Stimulated activated naive CD4-positive, alpha-beta T cell treated with Interleukin-2 at 50 U/mL for 16 hours (primary cell): ENCODE measurements around the gene AFF2.
"Not testable (repeated sequence)": the region's sequence is repeated elsewhere in the genome, so short reads cannot be mapped to it uniquely, and the experiment has no call there.

Experiments
- DNase-seq: peaks from one replicate; lab custom pipeline; 2025; lab: John Stamatoyannopoulos, UW

The AFF2 gene

DNA sequence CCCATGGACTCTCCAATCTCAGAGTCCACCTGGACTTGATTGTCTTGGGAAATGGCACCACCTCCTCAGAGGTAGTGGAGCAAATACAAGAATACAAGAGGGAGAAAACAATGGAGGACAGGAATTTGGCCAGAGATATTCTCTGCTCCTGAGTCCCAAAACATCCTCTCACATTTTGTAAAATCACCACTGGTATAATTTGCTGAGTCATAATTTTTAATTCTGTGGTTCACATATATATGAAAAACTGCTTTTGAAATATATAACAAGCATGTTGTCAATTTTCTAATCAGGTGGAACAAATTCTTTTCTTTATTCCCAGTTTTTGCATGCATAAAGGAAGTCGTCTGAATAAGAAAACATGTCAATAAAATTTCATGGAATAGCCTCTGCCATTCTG, 356.1 kb downstream of the AFF2 start:
- no peak for DNase-seq

DNA sequence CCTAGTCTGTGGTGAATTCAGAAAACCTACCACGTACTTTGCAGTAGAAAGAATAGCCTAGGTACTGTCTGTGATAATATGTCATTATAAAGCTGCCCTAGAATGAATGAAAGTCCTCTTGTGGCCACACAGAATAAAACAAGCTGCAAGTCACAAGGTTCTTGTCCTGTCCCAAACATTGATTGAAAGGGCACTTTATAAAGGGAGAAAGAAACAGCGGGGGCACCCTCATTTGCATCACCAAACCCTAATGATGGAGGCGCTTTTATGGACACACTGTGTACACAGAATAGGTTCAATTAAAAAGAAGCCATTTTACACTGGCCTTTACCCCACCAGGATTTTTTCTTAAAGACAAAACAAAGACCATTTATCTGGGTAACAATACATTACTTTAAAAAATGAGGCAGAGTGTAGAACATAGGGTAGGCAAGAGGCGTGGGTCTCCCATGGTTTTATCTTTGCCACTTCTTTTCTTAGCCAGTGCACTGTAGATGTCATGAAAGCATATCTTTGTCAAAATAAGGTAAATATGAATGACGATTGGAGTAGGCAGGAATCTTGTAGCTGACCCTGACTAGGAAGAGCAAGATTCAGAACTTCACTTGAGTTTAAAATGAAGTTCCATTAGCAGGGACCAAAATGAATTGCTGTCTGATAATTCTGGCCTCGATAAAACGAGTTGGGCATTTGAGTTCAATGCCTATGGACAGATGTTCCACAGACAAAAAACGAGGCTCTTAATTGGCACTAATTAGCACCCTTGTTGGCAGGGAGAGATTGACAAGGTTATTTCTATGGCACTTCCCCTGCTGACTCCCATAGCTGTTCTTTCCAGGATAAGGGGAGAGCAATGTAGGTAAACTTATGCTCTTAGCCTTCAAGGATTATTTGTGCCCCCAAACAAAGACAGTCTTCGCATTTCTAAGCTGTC, 365.1 kb downstream of the AFF2 start:
- no peak for DNase-seq

DNA sequence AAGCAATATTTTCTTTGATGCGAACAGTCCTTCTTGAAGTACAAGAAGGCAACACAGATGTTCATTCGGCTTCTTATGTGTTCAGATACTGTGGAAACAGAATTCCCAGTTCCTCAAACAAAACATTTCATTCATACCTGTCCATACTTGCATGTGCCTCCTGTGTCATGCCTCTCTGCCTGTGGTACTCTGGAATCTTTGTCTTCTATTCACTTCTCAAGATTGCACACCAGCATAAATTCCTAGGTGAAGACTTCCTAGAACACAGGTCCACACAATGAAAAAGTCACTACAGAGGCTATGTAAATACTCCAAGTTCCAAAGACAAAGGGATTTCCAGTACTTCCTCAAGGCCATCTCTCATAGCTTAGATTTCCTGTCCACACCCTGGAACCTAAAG, 367.2 kb downstream of the AFF2 start:
- DNase-seq: no peak

DNA sequence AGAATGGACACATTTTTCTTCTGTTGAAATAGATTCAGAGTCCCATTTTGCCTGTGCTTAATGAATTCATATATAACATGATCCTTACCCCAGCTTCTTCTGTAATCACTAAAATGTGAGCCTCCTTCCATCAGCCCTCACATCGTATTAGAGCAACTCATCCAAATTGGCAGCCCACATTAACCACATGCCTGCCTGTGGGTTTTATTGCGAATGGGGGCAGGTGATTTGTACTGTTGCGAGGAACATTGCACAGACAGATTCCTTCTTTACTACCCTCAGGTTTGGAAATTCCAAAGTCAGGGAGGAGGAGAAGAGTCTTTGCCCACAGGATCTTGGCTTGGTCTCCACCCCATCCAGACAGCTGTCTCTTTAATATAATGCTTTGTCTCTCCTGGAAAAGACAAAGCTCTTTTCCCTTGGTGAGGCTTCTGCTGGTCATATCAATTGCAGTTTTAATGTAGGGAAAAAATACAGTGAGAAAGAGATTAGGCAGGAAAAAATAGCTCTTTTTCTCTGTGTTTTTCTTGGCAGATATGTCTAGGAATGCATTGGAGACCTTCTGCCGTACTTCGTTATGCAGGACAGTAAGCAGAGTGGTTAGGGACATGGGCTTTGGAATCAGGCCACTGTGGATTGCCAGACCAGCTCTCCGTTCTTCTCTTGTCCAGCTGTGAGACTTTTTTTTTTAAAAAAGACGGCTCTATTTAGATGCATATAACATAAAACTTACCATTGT, 371.2 kb downstream of the AFF2 start:
- no peak for DNase-seq

DNA sequence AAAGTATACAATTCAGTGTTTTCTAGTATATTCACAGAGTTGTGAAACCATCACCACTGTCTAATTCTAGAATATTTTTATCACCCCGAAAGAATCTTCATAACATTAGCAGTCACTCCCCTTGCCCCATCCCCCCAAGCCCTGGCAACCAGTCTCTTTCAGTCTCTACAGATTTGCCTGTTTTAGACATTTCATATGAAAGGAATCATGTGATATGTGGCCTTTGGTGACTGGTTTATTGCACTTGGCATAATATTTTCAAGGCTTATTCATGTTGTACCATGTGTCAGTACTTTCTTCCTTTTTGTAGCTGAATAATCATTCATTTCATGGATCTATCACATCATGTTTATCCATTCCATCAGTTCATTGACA, 371.7 kb downstream of the AFF2 start:
- no peak for DNase-seq

DNA sequence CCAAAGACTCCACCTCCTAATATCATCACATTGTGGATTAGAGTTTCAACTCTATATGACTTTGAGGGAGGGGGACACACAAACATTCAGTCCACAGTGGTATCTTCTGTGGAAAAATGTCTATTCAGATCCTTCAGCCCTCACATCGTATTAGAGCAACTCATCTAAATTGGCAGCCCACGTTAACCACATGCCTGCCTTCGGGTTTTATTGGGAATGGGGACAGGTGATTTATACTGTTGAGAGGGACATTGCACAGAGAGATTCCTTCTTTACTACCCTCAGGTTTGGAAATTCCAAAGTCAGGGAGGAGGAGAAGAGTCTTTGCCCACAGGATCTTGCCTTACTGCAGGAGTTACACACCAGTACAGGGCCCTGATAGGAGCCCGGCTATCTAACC, 372.5 kb downstream of the AFF2 start:
- DNase-seq: no peak

DNA sequence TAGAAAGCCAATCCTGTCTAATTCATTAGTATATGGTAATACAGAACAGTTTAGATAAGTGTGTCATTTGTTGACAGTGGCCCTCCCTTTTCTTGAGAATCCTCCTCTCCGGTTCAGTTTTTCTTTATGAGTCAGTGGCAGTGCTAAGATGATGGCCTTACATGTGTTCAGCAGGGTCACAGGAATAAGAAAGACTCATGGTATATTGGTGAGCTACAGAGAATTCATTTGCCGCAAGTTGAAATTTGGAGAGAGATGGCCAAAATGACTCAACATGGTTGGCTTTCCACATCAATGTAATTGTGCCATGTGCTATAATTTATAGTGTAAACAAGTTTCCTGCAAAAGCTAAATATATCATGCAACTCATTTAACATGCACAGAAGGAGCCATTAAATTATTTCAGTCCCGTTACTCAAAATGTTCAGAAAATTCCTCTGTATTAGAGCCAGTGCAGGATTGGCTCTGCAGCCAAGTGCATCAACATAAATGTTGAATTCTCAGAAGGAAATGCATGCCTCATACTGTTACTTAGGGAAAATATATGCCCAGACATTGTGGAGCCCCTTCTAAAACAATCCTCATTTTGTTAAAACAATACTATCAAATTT, 374.3 kb downstream of the AFF2 start:
- DNase-seq: no peak

DNA sequence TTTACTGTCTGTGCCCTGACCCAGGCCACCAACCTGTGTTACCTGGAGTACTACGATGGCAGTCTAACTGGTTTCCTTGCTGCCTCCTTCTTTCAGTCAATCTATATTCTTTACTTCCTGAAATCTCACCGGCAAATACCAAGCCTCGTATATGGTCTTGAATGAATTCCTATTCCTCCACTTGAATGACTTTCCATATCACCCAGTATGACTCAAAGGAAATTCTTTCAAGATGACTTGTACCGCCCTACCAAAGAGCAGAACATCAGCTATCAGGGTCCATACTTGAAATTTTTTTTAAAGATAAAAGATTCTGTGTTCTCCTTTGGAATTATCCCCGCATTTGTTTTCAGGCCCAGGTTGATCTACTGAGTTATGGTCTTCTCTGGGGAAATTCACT, 378.0 kb downstream of the AFF2 start:
- DNase-seq: no peak

DNA sequence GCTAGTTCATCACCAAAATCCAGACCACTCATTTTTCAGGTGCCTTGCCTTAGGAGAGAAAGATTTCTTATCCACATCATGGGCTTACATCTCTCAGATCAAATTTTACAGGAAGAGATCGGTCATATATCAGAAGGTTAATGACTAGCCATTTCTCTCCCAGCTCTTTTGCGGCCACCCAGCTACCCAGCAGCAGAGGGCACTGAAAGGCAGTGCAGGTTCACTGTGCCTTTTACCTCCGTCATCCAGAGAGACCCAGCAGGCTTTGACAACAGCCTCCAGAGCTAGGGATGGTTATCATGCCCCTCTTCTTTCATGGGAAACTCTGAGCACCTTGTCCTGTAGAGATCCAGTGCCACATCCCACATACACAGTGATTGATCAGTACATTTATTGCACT, 384.8 kb downstream of the AFF2 start:
- no peak for DNase-seq

DNA sequence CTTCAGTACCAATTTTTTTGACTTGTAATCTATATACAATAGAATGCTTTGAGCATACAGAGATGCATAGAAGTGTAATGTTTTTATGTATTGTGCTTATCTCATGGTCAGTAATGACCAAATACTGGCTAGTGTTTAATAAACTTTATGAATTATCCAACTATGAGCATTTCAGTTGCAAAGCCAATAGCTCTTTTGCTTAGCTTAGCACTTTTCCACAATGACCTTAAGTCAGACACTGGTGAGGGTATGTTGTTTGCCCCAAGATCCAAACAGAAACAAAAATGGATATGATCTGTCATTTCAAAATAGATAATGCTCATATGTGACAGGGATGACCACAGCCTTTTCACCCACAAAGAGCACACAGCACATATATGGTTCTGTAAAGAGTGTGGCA, 393.0 kb downstream of the AFF2 start:
- DNase-seq: no peak

DNA sequence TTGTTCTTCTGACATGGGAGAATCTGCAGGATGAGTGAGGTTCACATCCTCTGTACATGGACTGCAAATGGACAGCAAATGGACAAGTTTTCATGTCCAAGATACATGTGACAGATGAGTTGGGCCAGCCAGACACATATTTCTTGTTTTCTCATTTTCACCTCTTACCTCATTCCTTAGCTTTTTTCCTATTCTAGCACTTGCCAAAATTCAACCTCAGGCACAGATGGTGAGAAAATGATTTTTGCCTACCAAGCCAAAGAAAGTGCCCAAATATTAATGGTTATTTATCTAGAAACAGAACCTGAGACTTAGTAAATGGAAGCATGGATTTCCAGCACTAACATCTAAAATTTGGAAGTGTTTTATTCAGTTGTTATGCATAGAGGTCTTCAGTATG, 402.2 kb downstream of the AFF2 start:
- DNase-seq: no peak

DNA sequence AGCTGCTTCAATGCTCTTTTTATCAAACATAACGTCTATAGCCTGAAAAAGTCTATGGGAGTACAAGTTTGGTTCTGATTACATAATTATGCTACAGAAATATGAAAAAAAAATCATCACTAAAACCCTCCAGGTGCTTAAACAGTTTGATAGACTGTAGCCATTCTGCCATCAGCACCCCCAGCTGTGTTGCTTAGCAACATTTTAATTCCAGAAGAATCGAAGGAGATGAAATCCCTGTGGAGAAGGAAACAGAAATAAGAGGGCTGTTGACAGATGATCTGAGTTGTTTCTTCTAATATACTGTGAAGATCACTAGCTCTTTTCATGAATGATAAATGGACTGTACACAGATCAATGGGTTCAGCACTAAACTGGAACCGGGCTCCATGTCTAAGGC, 402.8 kb downstream of the AFF2 start:
- DNase-seq: no peak

DNA sequence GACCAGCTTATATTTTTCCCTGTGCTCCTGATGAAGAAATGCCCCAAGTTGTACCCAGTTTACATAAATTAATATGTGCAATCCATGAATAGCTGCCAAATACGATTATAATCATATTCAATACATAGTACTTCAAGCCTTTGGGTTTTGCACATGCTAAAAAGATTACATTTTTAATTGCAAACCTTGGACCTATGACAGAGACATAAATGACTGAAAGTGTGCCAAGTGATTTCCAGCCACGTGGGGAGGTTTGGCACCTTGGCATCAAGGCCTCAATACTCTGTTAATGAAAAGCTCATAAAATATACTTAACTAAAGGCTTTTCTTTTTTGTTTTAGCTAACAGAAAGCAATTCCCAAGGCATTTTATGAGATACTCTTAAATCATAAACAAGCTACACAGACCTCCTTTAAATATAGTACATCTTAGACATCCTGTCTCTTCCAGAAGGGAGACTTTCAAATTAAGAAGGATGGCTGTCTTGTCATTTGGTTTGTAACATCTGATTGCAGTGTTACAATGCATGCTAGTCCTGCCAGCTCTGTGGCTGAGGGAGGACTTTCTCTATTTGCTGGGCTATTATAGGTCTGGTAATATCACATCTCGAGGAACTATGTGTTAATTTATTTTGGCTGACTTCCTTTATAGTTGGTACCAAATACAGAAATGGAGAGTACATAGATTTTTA, 404.1 kb downstream of the AFF2 start:
- DNase-seq: no peak

DNA sequence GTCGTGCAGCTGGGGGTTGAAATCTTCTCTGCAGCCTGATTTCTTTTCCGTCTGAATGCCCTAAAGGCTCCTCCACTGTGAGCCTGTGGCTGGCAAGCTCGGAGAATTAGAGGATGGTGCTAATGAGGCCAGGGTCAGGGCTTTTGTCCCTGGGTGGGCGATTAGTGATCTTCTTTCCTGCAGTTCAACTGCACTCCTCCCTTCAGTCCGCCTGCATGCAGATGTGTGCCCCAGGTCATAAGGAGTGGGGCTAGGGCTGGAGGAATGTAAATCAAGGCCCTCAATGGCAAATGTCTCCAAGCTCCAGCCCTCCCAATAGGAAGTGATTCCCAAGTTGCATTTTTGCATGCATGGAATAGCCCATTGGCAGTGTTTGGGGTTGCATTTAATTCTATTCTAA, 405.0 kb downstream of the AFF2 start:
- no peak for DNase-seq

DNA sequence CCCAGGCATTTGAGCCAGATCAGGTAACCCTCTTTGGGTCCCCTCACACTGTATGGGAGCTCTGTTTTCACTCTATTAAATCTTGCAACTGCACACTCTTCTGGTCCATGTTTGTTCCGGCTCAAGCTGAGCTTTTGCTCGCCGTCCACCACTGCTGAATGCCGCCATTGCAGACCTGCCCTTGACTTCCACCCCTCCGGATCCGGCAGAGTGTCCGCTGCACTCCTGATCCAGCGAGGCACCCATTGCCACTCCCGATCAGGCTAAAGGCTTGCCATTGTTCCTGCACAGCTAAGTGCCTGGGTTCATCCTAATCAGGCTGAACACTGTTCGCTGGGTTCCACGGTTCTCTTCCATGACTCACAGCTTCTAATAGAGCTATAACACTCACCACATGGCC, 406.2 kb downstream of the AFF2 start:
- not testable (repeated sequence) for DNase-seq

DNA sequence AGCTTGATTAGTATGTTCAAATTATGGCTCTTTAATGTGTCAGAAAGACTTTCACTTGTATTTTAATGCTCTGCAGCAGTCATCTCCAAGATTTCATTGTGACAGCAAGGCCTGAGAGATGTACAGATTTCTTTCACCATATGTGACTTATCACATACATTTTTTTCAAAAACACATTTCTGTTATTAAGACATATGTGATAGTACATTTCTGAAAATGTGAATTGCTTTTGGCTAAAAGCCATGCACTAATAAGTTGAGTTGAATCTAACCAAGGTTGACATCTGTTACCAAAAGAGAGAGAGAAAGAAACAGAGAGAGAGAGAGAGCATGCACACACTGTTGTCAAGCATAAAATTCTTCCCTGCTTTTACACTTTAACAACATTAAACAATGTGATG, 409.3 kb downstream of the AFF2 start:
- no peak for DNase-seq

DNA sequence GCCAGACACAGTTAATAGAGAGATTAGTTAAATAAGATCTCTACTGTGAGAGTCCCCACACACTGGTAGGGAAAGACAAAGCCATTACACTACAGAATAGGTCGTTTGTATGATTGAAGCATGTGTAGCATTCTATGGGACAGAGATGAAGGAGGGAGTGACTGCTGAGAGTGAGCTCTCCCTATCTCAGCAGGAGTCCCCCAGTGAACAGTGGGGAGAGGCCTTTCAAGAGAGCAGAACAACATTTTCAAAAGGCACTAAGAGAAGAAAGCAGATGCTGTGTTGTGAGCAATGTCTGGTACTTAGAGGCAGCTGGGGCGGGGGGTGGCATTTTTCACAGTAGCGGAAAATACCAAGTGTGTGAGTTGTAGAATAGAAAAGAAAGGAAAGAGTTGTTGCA, 413.6 kb downstream of the AFF2 start:
- no peak for DNase-seq

DNA sequence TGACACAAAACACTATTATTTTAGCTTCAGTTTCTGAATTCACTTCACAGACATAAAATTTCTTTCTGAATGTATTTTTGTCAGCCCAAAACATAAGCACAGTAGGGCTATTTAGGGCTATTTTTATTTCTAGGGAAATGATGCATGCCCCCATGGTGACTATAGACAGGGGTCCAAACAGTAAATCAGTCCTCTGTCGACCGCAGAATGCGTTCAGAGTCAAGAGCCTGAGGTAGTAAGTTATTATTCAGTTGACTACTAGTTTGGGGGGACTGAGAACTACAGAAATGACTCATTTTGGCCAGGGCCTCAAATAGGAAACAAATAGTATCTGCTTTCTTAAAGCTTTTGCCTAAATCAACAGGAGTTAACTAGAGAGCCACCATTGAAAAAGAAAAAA, 414.4 kb downstream of the AFF2 start:
- no peak for DNase-seq

DNA sequence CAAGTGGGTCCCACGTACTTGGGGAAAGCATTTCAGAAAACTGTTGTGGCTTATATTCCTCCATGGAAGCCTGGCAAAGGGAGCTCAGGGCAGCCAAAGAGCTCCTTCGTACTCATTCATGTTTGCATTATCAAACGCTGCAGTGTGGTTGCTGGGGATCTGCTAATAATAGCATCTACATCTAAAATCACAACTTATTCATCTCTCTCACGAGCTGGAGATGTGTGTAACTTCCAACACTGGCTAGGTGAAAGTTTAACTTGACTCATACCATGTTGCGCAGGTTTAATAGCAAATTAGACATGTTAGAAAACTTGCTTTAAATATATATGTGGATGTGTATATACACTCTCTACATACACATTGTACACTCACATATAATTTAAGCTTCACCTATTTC, 415.1 kb downstream of the AFF2 start:
- no peak for DNase-seq

DNA sequence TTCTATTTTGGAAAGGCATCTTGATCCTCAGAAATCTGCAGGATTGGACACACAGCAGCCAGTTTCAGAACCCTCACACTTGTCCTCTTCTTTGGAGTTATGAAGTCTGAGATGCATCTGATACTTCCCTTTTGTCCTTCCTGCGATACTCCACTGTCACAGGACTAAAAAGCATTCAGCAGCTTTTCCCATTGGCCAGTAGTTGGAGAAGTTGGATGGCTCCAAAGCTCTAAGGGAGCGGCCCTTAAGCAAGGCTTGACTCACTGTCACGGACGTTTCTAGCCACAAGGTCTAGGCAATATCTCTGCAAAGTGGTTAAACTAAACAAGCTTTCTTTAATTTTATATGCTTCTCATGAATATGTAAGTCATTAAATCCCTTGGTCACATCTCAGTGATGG, 417.0 kb downstream of the AFF2 start:
- no peak for DNase-seq

DNA sequence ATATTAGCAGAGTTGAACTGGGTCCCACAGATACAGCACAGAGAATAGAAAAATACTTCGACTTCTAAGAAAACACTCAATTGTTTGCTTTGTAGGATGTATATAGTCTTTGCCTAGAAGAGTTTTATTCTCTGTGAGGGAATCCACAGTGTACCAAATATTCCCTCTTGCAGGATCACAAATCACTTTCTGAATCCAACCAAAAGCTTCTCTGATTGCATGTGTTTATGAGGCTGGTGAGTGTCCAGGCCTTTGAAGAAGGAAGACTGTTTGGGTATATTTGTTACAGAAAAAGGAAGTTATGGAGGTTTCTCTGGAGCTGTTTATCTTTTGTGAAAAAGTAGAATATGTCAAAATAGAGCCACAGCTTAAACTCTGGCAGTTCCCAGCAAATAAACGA, 423.2 kb downstream of the AFF2 start:
- DNase-seq: no peak

DNA sequence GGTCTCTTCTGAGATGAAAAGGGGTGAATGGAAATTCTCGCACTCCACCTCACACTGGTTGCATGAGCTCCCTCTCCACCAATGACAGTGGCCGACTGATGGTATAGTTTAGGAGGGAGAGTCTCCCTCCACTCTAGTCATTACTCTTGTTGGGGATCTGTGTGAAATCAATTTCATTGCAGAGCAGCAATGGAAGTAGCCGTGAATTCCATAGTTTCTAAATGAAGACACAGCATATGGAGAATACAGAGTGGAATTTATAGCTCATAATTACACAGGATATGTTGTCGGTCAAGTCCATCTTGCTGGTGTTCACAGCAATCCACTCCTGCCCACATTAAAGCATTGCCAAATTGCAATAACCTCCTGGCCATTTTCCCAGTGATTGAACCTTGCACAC, 426.0 kb downstream of the AFF2 start:
- no peak for DNase-seq

DNA sequence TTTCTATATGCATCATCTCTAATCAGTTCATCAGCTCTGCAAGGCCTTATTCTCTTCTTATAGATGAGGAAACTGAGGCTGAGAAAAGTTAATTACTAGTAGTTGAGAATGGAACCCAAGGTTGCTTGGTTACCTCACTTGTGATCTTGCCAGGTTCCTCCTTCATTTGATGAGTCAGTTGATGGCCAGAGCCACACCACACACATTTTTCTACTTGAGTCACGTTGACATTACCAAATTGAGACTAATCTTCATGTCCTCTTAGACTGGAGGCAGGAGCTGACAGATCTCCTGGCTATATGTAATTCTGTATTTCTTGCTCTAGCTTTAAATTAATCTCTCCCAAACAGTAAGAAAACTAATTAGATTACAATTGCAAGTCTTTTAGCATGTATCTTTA, 428.4 kb downstream of the AFF2 start:
- DNase-seq: no peak
